ENCODE data around the gene GNE.

DNA sequence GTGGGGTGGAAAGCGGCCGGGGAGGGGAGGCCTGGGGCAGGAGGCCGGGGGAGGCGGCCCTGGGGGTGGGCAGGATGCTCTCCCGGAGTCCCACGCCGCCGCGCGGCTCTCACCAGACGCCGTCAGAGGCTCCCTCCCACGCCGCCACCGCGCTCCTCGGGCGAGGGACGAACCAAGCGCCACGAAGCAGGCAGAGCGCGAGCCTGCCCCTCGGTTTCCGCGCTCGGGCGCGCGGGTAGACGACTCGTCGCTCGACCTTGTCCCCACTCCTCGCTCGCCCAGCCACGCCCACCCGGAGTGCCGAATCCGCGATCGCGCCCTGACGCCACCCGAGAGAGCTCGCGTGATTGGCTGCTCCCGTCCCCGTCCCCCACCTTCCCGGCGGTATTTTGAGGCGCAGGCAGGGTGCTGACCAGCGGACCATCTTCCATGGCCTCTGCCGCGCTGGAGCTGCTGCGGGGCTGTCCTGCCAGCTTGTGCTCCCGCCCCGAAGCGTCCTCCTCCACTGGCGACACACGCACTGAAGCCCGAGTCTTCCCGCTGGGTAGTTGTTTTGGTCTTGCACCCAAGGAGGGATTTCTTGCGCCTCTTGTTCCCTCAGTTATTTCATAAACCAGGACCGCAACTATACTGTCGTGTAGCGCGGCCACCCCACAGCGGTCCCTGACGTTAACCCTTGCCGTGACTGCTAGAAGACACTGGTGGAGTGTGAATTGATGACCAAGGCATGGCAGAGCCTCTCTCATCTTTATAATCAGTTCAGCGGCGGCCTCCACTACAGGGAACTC, at the start of gene GNE:
- TF ChIP-seq, protein P1, sequence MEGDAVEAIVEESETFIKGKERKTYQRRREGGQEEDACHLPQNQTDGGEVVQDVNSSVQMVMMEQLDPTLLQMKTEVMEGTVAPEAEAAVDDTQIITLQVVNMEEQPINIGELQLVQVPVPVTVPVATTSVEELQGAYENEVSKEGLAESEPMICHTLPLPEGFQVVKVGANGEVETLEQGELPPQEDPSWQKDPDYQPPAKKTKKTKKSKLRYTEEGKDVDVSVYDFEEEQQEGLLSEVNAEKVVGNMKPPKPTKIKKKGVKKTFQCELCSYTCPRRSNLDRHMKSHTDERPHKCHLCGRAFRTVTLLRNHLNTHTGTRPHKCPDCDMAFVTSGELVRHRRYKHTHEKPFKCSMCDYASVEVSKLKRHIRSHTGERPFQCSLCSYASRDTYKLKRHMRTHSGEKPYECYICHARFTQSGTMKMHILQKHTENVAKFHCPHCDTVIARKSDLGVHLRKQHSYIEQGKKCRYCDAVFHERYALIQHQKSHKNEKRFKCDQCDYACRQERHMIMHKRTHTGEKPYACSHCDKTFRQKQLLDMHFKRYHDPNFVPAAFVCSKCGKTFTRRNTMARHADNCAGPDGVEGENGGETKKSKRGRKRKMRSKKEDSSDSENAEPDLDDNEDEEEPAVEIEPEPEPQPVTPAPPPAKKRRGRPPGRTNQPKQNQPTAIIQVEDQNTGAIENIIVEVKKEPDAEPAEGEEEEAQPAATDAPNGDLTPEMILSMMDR (IDR thresholded peaks at IDR 0.05), result no peak
- TF ChIP-seq POLR2A (IDR thresholded peaks at IDR 0.05), result peak in 1 of 2 donors; percentile 76

Data from lower leg skin (tissue), 3 donors.